Endodermal cell (in vitro differentiated cells): ENCODE measurements around the gene SCT. TPM values are rescaled to one million over a fixed set of nuclear protein-coding genes. Genes with fewer than 3 reads are reported as not detected.
A peak's percentile ranks its signal among the peaks of the same experiment; 100 is the strongest.

ENCODE experiments used
- DNase-seq: peaks from one replicate; pipeline ENCODE4 v3.0.0-alpha.2; 2017
- H3K27ac ChIP-seq: 2 replicates; pipeline ENCODE4 v1.5.1; 2013; ENCODE audit warnings: mild to moderate bottlenecking, low read depth, low read length, moderate library complexity
- H3K27me3 ChIP-seq: 2 replicates; pipeline ENCODE4 v1.6.1; 2013; ENCODE audit warnings: mild to moderate bottlenecking, low read length, moderate library complexity; ENCODE audit not compliant: insufficient read depth, control insufficient read depth, poor library complexity, severe bottlenecking
- H3K36me3 ChIP-seq: 2 replicates; pipeline ENCODE4 v1.7.0; 2013; ENCODE audit warnings: mild to moderate bottlenecking, low read length, moderate library complexity; ENCODE audit not compliant: control insufficient read depth, insufficient read depth
- H3K4me1 ChIP-seq: one replicate; pipeline ENCODE4 v1.7.0; 2013; ENCODE audit warnings: low read length; ENCODE audit not compliant: control insufficient read depth, insufficient read depth
- H3K4me3 ChIP-seq: 2 replicates; pipeline ENCODE4 v1.5.1; 2013; ENCODE audit warnings: mild to moderate bottlenecking, low read length, moderate library complexity
- H3K9ac ChIP-seq: 2 replicates; pipeline ENCODE4 v1.6.1; 2013; ENCODE audit warnings: mild to moderate bottlenecking, low read length, moderate library complexity; ENCODE audit not compliant: poor library complexity, severe bottlenecking; ENCODE audit errors: extremely low read depth
- H3K9me3 ChIP-seq: 2 replicates; pipeline ENCODE4 v1.6.1; 2013; ENCODE audit warnings: mild to moderate bottlenecking, low read length, moderate library complexity; ENCODE audit not compliant: control insufficient read depth
- H3K27ac Mint-ChIP-seq: 2 replicates; pipeline ENCODE4 v1.8.0; 2020; ENCODE audit warnings: mixed read lengths
- H3K27me3 Mint-ChIP-seq: 2 replicates; pipeline ENCODE4 v1.8.0; 2021; ENCODE audit warnings: mild to moderate bottlenecking, mixed read lengths; ENCODE audit not compliant: insufficient read depth
- H3K36me3 Mint-ChIP-seq: 2 replicates; pipeline ENCODE4 v1.8.0; 2020; ENCODE audit warnings: low read depth, mixed read lengths
- H3K4me1 Mint-ChIP-seq: 2 replicates; pipeline ENCODE4 v1.8.0; 2020; ENCODE audit warnings: mixed read lengths
- H3K4me3 Mint-ChIP-seq: 2 replicates; pipeline ENCODE4 v1.8.0; 2020; ENCODE audit warnings: mild to moderate bottlenecking, moderate library complexity, mixed read lengths
- H3K9me3 Mint-ChIP-seq: 2 replicates; pipeline ENCODE4 v1.8.0; 2020; ENCODE audit warnings: mild to moderate bottlenecking, mixed read lengths
- WGBS, 2 experiments: methylation state at CpG; one replicate each; pipeline versions ENCODE4 v1.1.5 to v1.1.7; 2013; ENCODE audit warnings: missing lambda C conversion rate in 2 of 2, mixed read lengths in 1 of 2; ENCODE audit not compliant: insufficient coverage in 1 of 2, insufficient read length in 1 of 2; 5-methylcytosine and 5-hydroxymethylcytosine counted together
- total RNA-seq, 2 donors: library from RNA; stranded (reverse); fragmentation: NEBNext Ultra II Directional in 1 of 2; extraction: Animal tissue kit (Norgen Biotek cat#: 25700) in 1 of 2; gene quantifications; 2 replicates in 1 of 2; 3 replicates in 1 of 2; pipeline ENCODE4 v1.2.1, GENCODE V29; 2021
- TF ChIP-seq, protein P1 (sequence below): fragments of 200-600 bp; sonication (generic); conservative IDR thresholded peaks from 2 replicates; pipeline ENCODE4 v1.5.0; 2021; ENCODE audit warnings: antibody characterized with exemption, mild to moderate bottlenecking

The SCT gene
- total RNA-seq, 2 donors from 2014 or later, result 3.9 to 6.1 TPM

DNA sequence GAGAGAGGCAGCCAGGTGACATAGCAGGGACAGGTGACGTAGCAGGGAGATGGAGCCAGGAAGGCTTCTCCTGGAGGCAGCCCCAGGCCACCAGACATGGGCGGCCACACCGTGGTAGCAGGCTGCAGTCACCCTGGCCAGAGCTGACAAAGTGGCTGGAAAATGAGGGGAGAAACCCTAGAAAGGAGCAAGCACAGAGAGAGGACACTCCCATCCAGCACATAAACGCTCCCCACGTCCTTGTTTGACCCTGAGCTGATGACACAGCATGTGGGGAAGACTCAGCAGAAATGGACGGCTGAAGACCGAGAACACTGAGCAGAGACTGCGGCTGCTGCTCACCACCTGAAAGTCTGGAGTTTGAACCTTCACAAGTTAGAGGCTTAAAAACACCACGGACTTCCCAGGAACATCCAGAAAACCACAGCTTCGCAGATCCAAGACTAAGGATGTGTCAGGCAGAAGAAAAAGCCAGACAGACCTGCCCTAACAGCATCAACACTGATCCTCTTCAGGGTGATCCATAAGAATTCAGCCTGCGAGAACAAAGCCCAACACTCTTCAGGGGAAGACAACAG is 38.8 kb upstream of the SCT start:
- peak overlapping the region; percentile 64 for H3K27ac Mint-ChIP-seq
- H3K27ac ChIP-seq, result no peak overlapping the region
- H3K4me1 Mint-ChIP-seq, result no peaks in the 10 kb centered on the region

DNA sequence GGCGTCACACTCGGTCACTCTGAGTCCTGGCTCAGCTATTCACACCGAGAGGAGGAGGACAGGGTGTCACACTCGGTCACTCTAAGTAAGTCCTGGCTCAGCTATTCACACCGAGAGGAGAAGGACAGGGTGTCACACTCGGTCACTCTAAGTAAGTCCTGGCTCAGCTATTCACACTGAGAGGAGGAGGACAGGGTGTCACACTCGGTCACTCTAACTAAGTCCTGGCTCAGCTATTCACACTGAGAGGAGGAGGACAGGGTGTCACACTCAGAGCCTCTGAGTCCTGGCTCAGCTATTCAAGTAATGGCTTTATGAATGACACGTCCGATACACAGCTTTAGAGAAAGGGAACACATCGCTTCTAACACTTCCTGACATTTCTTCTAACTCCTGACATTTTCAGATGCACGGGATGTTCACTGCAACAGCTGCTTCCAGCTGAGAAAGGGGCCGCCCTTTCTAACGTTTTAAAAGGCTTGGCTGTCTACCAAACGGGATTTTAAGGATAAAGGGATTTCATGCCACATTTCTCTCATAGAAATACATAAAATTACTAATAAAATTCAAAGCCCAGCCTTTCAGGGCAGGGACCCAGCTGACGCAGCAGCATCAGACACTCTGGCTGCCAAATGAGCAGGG is 38.2 kb upstream of the SCT start:
- H3K4me1 Mint-ChIP-seq, result no peaks in the 10 kb centered on the region
- H3K27ac Mint-ChIP-seq, result no peak overlapping the region

More for the DNA sequence above, 38.8 kb upstream of the SCT start:
- H3K9me3 ChIP-seq, result no peaks in the 10 kb centered on the region
- WGBS, 2 experiments, result 93% methylated on average over 8 to 11 of the region's 11 CpGs
- peaks cover 22% of the 10 kb centered on the region for H3K36me3 ChIP-seq
- H3K4me1 ChIP-seq, result no peaks in the 10 kb centered on the region
- TF ChIP-seq, protein P1, sequence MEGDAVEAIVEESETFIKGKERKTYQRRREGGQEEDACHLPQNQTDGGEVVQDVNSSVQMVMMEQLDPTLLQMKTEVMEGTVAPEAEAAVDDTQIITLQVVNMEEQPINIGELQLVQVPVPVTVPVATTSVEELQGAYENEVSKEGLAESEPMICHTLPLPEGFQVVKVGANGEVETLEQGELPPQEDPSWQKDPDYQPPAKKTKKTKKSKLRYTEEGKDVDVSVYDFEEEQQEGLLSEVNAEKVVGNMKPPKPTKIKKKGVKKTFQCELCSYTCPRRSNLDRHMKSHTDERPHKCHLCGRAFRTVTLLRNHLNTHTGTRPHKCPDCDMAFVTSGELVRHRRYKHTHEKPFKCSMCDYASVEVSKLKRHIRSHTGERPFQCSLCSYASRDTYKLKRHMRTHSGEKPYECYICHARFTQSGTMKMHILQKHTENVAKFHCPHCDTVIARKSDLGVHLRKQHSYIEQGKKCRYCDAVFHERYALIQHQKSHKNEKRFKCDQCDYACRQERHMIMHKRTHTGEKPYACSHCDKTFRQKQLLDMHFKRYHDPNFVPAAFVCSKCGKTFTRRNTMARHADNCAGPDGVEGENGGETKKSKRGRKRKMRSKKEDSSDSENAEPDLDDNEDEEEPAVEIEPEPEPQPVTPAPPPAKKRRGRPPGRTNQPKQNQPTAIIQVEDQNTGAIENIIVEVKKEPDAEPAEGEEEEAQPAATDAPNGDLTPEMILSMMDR, result no peak
- no peak overlapping the region for H3K9ac ChIP-seq
- H3K27me3 Mint-ChIP-seq, result no peaks in the 10 kb centered on the region
- peaks cover 33% of the 10 kb centered on the region for H3K36me3 Mint-ChIP-seq
- H3K27me3 ChIP-seq, result no peaks in the 10 kb centered on the region
- DNase-seq, result no peak
- H3K4me3 Mint-ChIP-seq, result no peak overlapping the region
- H3K9me3 Mint-ChIP-seq, result no peaks in the 10 kb centered on the region
- no peak overlapping the region for H3K4me3 ChIP-seq

DNA sequence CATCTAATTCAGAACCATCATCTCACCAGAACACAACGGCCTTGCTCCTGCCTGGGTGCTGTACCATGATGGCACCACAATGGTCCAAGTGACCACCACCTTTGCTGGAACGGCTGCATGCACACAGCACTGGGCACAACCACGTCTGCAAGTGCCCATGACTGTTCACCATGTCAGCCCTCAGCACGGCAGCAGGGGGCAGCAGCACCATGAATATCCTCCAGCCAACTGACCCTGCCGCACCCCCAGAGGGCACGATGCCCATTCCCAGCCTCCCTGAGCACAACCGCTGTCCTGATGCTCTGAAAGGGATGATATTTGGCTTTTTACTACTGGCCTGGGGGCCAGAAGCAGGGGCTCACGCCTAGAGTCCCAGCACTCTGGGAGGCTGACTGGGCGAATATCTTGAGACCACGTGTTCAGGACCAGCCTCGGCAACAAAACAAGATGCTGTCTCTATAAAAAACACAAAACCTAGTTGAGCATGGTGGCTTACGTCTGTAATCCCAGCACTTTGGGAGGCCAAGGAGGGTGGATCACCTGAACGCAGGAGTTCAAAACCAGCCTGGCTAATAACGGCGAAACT is 35.8 kb upstream of the SCT start:
- Mint-ChIP-seq H3K4me1 (no peaks in the 10 kb centered on the region), H3K36me3 (peaks cover 35% of the 10 kb centered on the region), H3K4me3 (no peak overlapping the region), H3K9me3 (no peaks in the 10 kb centered on the region), H3K27me3 (no peaks in the 10 kb centered on the region), H3K27ac (no peak overlapping the region)
- H3K27ac ChIP-seq, result no peak overlapping the region
- DNase-seq, result peak; percentile 89
- TF ChIP-seq, protein P1, result peak; percentile 85
- H3K36me3 ChIP-seq, result peaks cover 34% of the 10 kb centered on the region
- H3K4me3 ChIP-seq, result no peak overlapping the region
- no peaks in the 10 kb centered on the region for H3K4me1 ChIP-seq
- no peak overlapping the region for H3K9ac ChIP-seq
- H3K9me3 ChIP-seq, result no peaks in the 10 kb centered on the region
- 86 to 87% methylated on average over 12 to 15 of the region's 15 CpGs for WGBS, 2 experiments
- H3K27me3 ChIP-seq, result no peaks in the 10 kb centered on the region

More for the DNA sequence above, 38.2 kb upstream of the SCT start:
- Histone ChIP-seq H3K9me3 (no peaks in the 10 kb centered on the region), H3K27me3 (no peaks in the 10 kb centered on the region), H3K36me3 (peaks cover 26% of the 10 kb centered on the region), H3K4me1 (no peaks in the 10 kb centered on the region), H3K4me3 (no peak overlapping the region), H3K9ac (no peak overlapping the region), H3K27ac (no peak overlapping the region)
- DNase-seq, result no peak
- Mint-ChIP-seq H3K4me3 (no peak overlapping the region), H3K9me3 (no peaks in the 10 kb centered on the region), H3K36me3 (peaks cover 31% of the 10 kb centered on the region), H3K27me3 (no peaks in the 10 kb centered on the region)
- TF ChIP-seq, protein P1, result no peak
- WGBS, 2 experiments, result 94 to 96% methylated on average over 8 to 15 of the region's 15 CpGs
